NCI-H446 treated with DMSO at 0.1 percent for 48 hours (cell line): ENCODE results near the gene HERC2.
"Not testable (repeated sequence)": the region's sequence is repeated elsewhere in the genome, so short reads cannot be mapped to it uniquely, and the experiment has no call there.

ENCODE experiments used
- DNase-seq: peaks from one replicate; lab custom pipeline; 2025; lab: John Stamatoyannopoulos, UW

Gene HERC2

DNA sequence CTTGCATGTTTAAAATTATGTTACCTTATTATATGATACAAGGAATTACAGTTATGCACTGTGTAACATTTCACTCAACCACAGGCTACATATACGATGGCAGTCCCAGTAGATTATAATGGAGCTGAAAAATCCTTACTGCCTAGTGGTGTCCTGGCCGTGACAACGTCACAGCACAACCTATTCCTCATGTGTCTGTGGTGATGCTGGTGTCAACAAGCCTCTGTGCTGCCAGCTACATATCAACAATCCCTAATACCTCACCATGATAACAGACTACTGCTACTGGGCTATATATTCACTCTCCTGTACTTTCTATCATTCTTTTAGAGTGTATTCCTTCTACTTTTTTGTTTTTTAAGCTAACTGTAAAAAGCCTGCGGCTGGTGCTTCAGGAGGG lies 142.7 kb downstream of the HERC2 start:
- no peak for DNase-seq

DNA sequence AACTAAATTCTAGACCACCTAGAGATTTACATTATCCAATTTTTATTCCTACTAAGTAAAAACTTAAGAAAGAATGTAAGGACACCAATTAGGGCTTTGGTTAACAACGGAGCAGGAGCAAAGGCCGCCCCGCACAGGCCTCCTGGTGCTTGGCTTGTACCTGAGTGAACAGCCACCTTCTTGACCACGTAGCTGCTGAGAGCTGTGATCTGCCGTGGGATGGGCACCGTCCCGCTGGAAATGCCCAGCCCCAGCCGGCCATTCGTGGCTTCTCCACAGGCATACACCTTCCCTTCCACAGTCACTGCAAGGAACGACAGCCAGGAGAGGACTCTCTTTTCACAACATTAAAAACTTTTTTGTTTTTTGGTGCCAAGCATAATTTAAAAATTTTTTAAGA lies 143.3 kb downstream of the HERC2 start:
- DNase-seq = no peak

DNA sequence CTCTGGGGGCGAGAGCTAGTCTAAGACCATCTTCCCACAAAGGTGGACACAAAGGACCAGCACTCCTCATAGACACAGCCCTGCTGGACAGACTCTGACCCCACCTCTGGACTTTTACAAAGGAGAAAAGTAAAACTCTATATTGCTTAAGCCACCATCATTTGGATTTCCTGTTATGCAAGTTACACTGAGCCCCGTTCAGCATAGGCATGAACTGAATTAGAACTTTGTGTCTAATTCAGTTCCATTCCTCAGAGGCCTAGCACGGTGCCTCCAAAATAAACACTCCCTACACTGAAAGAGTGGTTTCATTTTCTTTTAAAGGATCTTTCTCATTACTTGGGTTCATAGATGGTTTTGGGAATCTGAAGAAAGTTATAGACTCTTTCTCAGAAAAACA lies 143.7 kb downstream of the HERC2 start:
- no peak for DNase-seq

DNA sequence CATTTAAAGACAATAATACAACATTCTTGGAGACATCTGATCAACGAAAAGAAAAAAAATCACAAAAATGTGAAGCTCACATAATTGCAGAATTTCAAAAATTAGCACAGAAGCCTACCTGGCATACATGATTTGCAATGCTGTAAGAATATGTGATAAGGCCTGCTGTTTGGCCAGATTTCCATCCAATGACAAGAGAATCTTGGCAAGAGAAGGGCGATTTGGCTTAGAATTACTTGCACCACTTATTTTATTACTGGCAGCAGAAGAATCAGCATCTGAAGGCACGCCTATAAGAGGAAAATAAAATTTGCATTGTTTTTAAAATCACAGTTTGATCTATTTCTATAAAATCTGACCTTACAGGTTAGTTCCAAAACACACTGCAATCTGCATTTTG lies 152.6 kb downstream of the HERC2 start:
- no peak for DNase-seq

DNA sequence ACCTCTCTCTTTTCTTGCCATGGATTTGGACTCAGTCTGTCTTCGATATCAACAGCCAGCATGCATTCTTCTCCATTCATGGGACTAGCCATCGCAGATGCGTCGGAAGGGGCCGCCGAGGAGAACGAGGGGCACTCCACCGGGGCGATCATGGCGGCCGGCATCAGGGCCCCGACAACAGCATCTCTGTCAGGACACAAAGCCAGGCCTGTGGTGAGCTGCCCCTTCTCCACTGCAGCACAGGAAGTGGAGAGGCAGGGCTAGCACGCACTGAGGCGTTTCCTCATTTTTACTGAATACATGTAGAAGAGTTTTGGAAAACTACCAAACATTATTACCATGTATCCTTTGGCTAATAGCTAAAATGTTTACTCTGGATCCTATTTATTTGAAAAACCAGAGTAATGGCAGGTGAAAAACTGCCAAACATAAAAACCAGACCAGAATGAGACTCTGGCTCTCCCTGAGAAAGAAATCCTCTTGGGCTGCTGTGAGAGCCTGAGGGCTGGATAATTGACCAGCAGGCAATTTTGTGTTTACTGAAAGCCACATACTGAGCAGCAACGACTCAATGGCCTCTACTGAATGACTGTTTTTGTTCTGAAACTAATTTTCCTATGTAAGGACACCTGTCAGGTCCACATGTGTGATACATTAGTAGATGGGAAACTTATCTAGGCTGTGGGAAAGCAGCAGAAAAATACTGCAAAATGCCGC lies 153.4 kb downstream of the HERC2 start:
- DNase-seq = not testable (repeated sequence)

DNA sequence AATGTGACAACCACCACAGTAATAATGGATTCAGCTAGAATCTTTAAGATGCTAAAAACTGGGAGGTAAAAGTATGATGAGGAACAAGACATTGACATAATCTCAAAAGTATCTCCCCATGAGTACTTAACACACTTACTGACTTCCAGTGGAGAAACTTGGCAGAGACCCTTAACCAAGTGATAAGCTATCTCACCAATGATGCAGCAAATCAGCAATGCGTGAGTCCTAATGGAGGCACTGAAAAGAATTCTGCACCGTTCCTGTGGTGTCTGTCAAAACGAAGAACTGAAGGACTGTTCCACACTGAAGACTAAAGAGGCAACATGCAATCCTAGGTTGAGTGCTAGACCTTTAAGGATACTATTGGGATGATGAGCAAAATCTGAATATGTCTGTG lies 154.9 kb downstream of the HERC2 start:
- DNase-seq = no peak

DNA sequence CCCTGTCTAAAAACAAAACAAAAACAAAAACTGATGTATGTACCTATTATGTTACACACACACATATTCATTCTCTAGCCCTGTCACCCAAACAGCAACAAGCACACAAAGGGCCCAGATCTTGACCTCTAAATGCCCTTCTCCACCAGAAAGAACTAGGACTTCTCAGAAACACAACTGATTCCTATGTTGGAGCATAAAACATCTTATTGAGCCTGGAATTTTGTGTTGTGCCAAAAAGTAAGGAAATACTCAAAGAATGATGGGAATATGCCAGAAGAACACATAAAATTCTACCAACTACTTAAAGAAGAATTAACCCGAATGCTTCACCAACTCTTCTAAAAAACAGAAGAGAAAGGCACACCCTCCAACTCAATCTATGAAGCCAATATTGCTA lies 156.2 kb downstream of the HERC2 start:
- DNase-seq = no peak

DNA sequence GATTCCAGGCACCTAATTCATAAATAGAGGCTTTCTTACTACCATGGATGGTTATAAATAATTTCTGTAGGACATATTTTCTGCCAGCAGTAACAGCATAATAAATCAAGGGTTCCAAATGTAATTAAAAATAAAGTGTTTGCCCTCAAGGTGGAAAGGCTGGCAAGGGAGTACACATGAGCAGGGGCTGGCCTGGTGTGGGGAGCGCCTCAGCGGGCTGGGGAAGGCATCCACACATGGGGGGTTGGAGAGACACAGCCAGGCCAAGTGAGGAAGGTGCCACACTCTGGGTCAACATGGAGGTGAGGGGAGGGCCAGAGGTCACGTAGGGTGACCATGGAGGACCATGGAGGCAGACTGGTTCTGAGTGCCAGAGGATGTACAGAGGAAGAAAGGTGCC lies 157.1 kb downstream of the HERC2 start:
- no peak for DNase-seq

DNA sequence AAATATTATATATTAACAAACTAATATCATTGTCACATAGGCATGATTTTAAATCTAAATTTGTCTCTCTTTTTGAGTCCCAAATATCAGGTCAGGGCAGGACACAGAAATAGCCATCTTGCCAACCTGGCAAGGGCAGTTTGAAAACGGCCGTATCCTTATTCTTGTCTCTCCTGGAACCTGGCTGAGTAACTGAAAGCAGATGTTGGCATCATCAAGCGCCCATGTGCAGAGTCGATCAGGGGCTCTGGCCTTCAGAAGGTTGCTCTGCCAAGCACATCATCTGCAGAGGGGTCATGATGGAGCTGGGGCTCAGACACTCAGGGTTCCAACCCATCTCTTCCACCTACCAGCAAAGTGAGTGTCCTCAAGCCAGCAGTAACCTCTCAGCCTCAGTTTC lies 167.7 kb downstream of the HERC2 start:
- DNase-seq = no peak

DNA sequence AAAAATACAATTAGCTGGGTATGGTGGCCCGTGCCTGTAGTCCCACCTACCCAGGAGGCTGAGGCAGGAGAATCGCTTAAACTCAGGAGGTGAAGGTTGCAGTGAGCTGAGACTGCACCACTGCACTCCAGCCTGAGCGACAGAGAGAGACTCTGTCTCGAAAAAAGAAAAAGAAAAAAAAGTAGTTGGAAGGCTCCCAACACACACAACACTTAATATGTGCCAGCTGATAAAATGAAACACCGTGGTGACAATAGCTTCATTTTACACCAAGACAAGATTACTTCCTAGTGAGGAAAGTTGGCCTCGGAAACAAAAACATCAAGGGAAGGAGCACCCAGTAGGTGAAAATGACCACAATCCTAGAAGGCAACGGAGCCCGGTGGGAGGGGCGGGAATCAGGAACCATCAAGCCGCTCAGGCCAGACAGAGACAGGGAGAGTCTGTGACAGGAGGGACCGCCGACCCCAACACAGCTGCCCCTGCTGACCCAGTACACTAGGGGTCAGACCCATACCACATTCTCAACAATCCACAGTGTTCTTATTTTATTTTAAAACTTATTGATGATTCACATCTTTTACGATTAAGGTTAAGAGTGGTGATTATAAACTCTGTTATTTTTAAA lies 168.4 kb downstream of the HERC2 start:
- DNase-seq = no peak

DNA sequence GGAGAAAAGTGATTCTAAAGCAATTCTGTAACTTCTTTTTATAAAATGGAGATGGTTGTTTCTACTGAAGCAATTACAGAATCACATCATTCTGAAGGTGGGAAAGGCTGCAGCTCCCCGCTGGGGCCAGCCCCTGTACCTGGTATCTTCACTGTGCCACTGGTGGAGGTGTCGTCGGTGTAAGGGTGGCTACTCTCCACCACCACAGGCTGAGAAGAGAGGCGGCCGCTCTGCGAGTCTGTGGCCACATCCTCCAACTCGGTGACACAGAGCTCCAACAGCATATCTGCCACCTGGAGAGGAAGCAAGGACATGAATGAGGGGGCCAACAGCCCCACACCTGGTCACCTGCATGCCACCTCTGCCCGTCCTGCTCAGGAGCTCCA lies 169.4 kb downstream of the HERC2 start:
- not testable (repeated sequence) for DNase-seq

DNA sequence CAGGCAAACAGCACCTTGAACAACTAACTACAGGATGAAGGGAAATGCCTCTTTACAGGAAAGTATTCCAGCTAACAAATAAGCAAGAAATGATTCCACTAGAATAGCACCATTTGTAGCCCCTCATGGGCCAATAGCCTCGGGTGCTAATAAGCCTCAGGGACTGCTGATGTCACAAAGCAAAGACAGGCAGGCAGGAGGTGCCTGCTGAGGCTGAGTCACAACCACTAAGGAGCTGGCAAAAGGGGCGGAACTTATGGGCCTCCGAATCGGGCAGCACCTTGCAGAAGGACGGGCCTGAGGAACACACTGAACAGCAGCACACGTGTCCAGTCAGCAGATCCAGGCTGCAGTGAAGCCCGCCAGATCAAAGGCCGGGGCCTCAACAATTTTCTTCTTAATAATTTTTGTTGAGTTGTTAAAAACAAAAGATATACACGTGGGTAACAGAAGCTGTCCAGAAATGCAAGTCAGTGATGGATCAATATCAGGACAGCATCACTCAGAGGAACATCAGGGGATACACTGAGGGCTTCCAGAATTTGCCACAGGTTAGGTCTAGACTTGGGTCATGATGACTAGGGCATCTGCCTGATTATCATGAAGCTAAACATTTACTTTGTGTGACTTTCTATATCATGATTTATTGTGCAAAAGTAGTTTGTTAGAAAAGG lies 170.0 kb downstream of the HERC2 start:
- DNase-seq = not testable (repeated sequence)

DNA sequence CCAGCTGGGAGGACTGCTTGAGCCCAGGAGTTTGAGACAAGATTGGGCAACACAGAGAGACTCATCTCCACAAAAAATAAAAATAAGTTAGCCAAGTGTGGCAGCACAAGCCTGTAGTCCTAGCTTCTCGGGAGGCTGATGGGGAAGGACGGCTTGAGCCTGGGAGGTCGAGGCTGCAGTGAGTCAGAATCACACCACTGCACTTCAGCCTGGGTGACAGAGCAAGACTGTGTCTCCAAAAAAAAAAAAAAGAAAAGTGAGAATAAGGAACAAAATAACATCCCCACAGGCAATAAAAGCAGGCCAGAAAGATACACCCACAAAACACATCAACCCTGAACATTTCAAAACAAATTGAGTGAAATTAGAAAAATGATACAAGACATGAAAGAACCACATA lies 174.2 kb downstream of the HERC2 start:
- no peak for DNase-seq

DNA sequence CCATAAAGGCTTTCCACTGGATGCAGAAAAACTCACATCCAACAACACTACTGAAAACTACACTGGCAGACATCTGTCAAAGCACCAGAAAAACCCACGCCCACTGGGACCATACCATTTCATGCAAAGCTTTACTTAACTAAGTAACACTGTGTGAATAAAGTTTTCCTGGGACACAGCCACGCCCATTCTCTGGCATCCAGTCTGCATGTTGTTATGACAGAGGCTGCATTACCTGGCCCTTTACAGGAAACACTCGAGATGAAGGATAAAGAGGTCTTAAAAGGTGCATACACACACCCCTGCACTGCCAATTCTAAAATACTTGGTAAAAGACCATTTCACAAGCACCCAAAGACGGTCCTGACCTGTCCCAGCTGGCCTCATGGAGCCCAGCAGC lies 176.6 kb downstream of the HERC2 start:
- not testable (repeated sequence) for DNase-seq

DNA sequence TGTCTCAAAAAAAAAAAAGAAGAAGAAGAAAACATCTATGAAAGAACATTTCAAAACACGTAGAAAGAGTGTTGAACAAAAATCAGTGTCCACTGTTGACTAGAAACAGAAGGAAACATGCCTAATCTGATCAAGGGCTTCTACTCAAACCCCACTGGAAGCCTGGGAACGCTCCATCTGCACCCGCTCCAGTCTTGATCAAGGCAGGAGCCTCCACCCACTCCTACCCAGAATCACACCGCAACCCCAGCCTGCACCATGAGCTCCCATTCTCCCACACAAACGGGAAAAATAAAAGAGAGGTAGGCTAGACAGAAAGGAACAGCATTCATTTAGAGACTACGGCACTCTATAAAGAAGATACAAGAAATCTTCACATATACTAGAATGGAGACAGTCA lies 181.9 kb downstream of the HERC2 start:
- no peak for DNase-seq

DNA sequence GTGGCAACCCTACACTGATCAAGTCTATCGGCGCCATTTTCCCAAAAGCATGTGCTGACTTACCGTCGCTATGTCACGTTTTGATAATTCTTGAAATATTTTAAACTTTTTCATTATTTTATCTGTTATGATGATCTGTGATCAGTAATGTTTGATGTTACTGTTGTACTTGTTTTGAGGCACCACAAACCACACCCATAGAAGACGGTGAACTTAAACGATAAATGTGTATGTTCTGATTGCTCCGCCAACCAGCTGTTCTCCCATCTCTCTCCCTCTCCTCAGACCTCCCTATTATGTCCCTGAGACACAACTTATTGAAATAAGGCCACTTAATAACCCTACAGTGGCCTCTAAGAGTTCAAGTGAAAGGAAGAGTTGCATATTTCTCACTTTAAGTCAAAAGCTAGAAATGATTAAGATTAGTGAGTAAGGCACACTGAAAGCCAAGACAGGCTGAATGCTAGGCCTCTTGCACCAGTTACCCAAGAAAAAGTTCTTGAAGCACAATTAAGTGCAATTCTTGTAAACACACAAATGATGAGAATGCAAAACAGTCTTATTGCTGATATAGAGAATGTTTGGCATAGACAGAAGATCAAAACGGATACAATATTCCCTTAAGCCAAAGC lies 184.5 kb downstream of the HERC2 start:
- DNase-seq = not testable (repeated sequence)

DNA sequence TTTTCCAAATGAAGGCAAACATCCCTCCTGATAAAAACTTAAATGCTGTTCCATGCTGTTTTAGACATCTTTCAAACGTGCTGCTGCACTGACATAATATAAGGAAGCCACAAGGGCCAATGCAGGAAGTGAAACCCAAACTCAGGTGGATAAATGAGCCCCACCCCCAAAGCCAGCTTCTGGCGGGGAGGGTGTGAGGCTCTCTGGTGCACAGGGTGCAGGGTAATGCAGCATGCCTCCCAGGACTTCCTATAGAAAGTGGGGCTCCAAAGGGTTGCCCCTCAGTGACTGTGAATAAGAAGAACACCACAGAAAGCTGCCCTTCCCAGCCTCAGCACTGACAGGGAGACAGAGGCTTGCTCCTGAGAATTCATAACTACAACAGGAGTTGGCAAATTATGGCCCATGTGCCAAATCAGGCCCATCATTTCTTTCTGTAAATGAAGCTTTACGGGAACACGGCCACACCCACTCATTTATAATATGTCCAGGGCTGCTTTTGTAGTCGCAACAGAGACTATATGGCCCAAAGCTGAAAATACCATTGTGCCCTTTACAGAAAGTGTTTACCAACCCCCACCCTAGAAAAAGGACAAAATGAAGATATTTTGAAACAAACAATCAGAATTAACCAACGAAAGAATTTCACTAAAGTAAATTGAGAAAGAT lies 185.6 kb downstream of the HERC2 start:
- not testable (repeated sequence) for DNase-seq

DNA sequence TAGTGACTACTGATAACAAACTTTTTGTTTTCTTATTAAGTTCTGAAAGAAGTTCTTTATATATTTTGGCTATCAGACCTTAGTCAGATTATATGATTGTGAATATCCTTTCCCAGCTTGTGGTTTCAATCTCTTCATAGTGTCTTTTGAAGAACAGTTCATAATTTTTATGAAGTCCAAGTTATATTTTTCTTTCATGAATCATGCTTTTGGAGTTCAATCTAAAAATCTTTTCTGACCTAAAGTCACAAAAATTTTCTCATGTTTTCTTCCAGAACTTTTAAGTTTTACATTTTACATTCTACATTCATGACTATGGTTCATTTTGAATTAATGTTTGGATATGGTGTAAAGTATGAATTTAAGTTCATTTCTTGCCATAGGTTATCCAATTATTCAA lies 188.7 kb downstream of the HERC2 start:
- DNase-seq = no peak

DNA sequence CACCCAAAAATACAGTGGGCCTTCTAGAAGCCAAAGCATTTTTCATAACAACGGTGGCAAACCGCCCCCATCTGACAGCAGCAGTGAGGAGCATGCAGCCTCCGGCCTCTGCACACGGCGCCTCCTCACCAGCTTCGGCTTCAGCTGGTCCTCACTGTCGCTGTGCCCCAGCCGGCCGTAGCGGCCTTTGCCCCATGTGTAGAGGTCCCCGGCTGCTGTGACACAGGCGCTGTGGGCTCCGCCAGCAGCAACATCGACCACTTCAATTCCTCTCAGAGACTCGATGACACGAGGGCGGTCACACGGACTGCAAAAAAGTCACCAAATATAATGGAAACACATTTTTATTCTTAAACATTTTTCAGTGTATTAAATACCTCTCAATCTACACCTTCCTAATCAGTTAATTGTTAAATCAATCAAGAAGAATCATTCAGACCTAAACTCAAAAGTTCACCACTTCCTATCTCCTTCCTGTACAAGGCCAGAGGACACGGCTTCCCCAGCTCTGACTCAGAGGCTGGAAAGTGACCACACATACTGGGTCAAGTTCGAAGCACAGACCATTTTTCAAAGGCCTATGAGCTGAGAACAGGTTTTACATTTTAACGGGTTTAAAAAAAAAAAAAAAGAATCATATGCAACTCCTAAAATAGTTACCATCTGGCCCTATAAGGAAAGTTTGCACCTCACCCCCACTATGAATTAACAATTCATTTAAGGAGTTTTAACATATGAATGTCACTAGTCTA lies 189.3 kb downstream of the HERC2 start:
- DNase-seq = no peak

DNA sequence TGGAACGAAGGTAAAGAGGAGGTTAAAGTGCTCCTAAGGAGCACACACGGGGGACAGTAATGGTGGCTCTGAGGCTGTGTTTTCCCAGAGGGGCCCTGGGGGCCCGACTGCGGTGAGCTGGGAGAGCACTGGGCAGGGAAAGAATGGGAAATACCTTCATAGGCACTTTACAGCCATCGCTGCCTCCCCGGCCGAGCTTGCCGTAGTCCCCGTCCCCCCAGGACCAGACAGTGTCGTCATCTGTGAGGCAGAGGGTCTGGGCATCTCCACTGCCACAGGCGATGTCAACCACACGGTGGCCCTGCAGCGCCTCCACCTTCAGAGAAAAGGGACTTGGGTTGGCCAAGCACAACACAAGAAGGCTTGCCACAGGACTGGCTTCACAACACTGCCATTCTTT lies 190.0 kb downstream of the HERC2 start:
- no peak for DNase-seq

DNA sequence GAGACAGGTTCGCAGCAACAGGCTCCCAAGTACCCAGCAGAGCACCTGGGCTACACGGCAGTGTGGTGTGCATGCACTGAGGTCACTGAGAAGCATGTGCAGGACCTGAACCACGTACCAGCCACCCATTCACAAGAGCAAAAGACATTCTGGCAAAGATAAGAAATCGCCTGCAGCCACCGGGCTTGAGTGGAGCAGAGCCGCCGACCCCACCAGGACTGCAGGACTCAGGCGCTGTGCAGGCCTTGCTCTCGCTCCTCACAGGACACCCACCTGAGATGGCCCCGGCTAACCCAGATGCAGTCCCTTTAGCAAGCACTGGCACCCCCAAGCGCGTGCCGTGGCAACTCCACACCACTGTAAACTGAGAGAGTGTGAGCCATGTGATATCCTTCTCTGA lies 190.6 kb downstream of the HERC2 start:
- DNase-seq = no peak

DNA sequence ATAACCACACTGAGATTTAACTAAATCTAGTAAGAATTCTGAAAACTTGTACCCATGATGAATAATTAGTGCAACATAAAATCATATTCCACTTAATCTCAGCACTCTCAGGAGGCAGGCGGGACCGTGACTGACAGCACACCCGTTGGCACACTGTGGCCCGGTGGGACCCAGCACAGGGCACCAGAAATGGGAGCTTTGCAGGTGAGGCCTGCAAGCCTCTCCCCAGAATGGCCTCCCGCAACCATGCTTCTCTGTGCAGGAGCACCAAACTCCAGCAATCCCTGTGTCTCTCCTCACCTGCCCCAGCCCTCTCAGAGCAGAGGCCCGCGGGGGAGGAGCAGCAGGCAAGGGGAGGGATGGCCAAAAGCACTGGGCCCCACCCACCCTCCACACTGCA lies 191.3 kb downstream of the HERC2 start:
- no peak for DNase-seq
